DND-41 (cell line): ENCODE data around the gene SPACDR.
A peak's percentile ranks its signal among the peaks of the same experiment; 100 is the strongest.

Experiments used
- ATAC-seq: fragments of 200-7000 bp; cut with Tn5 transposase; 3 replicates; pipeline ENCODE4 v1.9.1; 2021; ENCODE audit warnings: low read depth; ENCODE audit not compliant: insufficient read depth
- DNase-seq: peaks from one replicate; pipeline ENCODE4 v3.0.0-alpha.2; 2020
- H2AFZ ChIP-seq: 2 replicates; pipeline ENCODE4 v1.6.0; 2012; ENCODE audit warnings: low read depth, low read length
- H3K27ac ChIP-seq: 2 replicates; pipeline ENCODE4 v1.5.1; 2012; ENCODE audit warnings: low read length, inconsistent platforms
- H3K27me3 ChIP-seq: fragments of 200-600 bp; sonication (generic); 2 replicates; pipeline ENCODE4 v1.6.0; 2012; ENCODE audit warnings: low read length, mild to moderate bottlenecking, inconsistent platforms; ENCODE audit not compliant: insufficient read depth, poor library complexity
- H3K36me3 ChIP-seq: 2 replicates; pipeline ENCODE4 v1.5.1; 2012; ENCODE audit warnings: low read length, inconsistent platforms; ENCODE audit not compliant: insufficient read depth
- H3K4me1 ChIP-seq: 2 replicates; pipeline ENCODE4 v1.5.1; 2012; ENCODE audit warnings: mild to moderate bottlenecking, low read length; ENCODE audit not compliant: insufficient read depth
- H3K4me2 ChIP-seq: 2 replicates; pipeline ENCODE4 v1.6.0; 2012; ENCODE audit warnings: mild to moderate bottlenecking, moderate library complexity, low read length, inconsistent platforms; ENCODE audit not compliant: insufficient read depth
- H3K4me3 ChIP-seq, 2 experiments: fragments of 200-600 bp in 1 of 2; shearing (Covaris generic) in 1 of 2; 2 replicates each; pipeline ENCODE4 v1.5.1; 2012 to 2016; ENCODE audit warnings: inconsistent platforms in 2 of 2, low read length in 2 of 2, mild to moderate bottlenecking in 2 of 2, low read depth in 1 of 2, moderate library complexity in 1 of 2
- H3K79me2 ChIP-seq: 2 replicates; pipeline ENCODE4 v1.6.0; 2012; ENCODE audit warnings: low read length, inconsistent platforms; ENCODE audit not compliant: insufficient read depth
- H3K9ac ChIP-seq: 2 replicates; pipeline ENCODE4 v1.6.0; 2012; ENCODE audit warnings: low read depth, mild to moderate bottlenecking, inconsistent platforms, low read length, moderate library complexity
- H3K9me3 ChIP-seq: 2 replicates; pipeline ENCODE4 v1.5.1; 2012; ENCODE audit warnings: low read length, moderate library complexity, mild to moderate bottlenecking, inconsistent platforms; ENCODE audit not compliant: insufficient read depth, severe bottlenecking
- H4K20me1 ChIP-seq: 2 replicates; pipeline ENCODE4 v1.6.0; 2012; ENCODE audit warnings: low read length; ENCODE audit not compliant: insufficient read depth
- CTCF ChIP-seq: IDR thresholded peaks from 2 replicates; pipeline ENCODE4 v1.5.1; 2012; ENCODE audit warnings: borderline replicate concordance, low read length, moderate library complexity, mild to moderate bottlenecking; ENCODE audit not compliant: poor library complexity, severe bottlenecking; ENCODE audit errors: extremely low read depth
- EZH2 ChIP-seq: IDR thresholded peaks from 3 replicates; pipeline ENCODE4 v1.6.1; 2012; ENCODE audit warnings: borderline replicate concordance, low read depth, mild to moderate bottlenecking, moderate library complexity, low read length, inconsistent platforms; ENCODE audit not compliant: severe bottlenecking

The SPACDR gene

GRCh38 chr7:100446040-100446439, 18.0 kb downstream of the SPACDR start:
- Histone ChIP-seq H3K36me3 (no peaks in the 10 kb centered on the region), H3K4me2 (peak overlapping the region; percentile 57; the same call in 1 of the 2 replicates), H3K27ac (peak overlapping the region; percentile 94), H2AFZ (no peak overlapping the region), H3K79me2 (no peaks in the 10 kb centered on the region), H3K4me1 (peaks cover 39% of the 10 kb centered on the region), H3K9me3 (no peaks in the 10 kb centered on the region), H4K20me1 (no peaks in the 10 kb centered on the region), H3K4me3 (no peak overlapping the region), H3K27me3 (no peaks in the 10 kb centered on the region), H3K9ac (peak overlapping the region; percentile 50)
- TF ChIP-seq EZH2, result no peak
- no peak for TF ChIP-seq CTCF
- no peak for ATAC-seq
- DNase-seq, result no peak

- H3K27ac ChIP-seq, result peak overlapping the region; percentile 94
- peaks cover 30% of the 10 kb centered on the region for H3K4me1 ChIP-seq
- TF ChIP-seq EZH2 (no peak), CTCF (no peak)
- peak overlapping the region; percentile 57 for H3K4me2 ChIP-seq
- H4K20me1 ChIP-seq, result no peaks in the 10 kb centered on the region
- H3K36me3 ChIP-seq, result no peaks in the 10 kb centered on the region
- no peaks in the 10 kb centered on the region for H3K79me2 ChIP-seq
- no peaks in the 10 kb centered on the region for H3K9me3 ChIP-seq
- peak overlapping the region; percentile 72 for H2AFZ ChIP-seq
- H3K4me3 ChIP-seq, result peak overlapping the region in 1 of 2 experiments; percentile 33; a peak in 2 of 4 replicates
- H3K27me3 ChIP-seq, result no peaks in the 10 kb centered on the region
- peak; percentile 88 for DNase-seq
- peak overlapping the region; percentile 50 for H3K9ac ChIP-seq
- peak; percentile 93 for ATAC-seq
Observed at GRCh38 chr7:100444311-100445278, 19.5 kb downstream of the SPACDR start.

- no peak overlapping the region for H3K4me3 ChIP-seq
- no peak overlapping the region for H3K9ac ChIP-seq
- peaks cover 30% of the 10 kb centered on the region for H3K4me1 ChIP-seq
- DNase-seq (no peak), ATAC-seq (no peak)
- no peaks in the 10 kb centered on the region for H3K9me3 ChIP-seq
- no peaks in the 10 kb centered on the region for H4K20me1 ChIP-seq
- H3K79me2 ChIP-seq, result no peaks in the 10 kb centered on the region
- peak overlapping the region; percentile 94 for H3K27ac ChIP-seq
- H3K27me3 ChIP-seq, result no peaks in the 10 kb centered on the region
- H3K4me2 ChIP-seq, result no peak overlapping the region
- H3K36me3 ChIP-seq, result no peaks in the 10 kb centered on the region
- no peak for TF ChIP-seq EZH2
- TF ChIP-seq CTCF, result no peak
- no peak overlapping the region for H2AFZ ChIP-seq
Observed at GRCh38 chr7:100443096-100443840, 20.8 kb downstream of the SPACDR start.
